ENCODE data around the gene WDR59. TPM values are rescaled to one million over a fixed set of nuclear protein-coding genes. Genes with fewer than 3 reads are reported as not detected.

Gene WDR59
- total and polyA plus RNA-seq, 2 of the 4 experiments (the other 2 are of a cell fraction): 29.4 to 44.6 TPM

- no peak for TF ChIP-seq CTCF (conservative IDR thresholded peaks at IDR 0.05; ENCODE audit: low read depth, low read length)
Observed at GRCh38 chr16:74942977-74943918, 41.7 kb downstream of the WDR59 start (continued).

GRCh38 chr16:74942566-74942965 lies 42.4 kb downstream of the WDR59 start:
- no peak overlapping the region for H3K56ac ChIP-seq (ENCODE audit: extremely low read depth, insufficient read depth, low read length)
- H3K9ac ChIP-seq (ENCODE audit: low read depth, low read length): no peak overlapping the region
- no peak overlapping the region for H2AK9ac ChIP-seq (replicated peaks; ENCODE audit: low read depth, low read length, poor library complexity)
- H2BK15ac ChIP-seq (ENCODE audit: low read depth, low read length): no peak overlapping the region
- H3K18ac ChIP-seq (ENCODE audit: low read depth, low read length): no peak overlapping the region
- H3K27me3 ChIP-seq (ENCODE audit: control insufficient read depth, insufficient read depth, low read length): no peaks in the 10 kb centered on the region
- H3K9me1 ChIP-seq (ENCODE audit: insufficient read depth, low read length): peaks cover 13% of the 10 kb centered on the region
- no peak overlapping the region for H3K4me3 ChIP-seq (ENCODE audit: insufficient read depth, low read depth, low read length)
- no peaks in the 10 kb centered on the region for H3K4me1 ChIP-seq (ENCODE audit: control insufficient read depth, insufficient read depth, low read length)
- DNase-seq (no peak), ATAC-seq (ENCODE audit: low read depth) (no peak)
- H4K91ac ChIP-seq (ENCODE audit: insufficient read depth, low read depth, low read length): no peak overlapping the region
- intact Hi-C loops (cut with micrococcal nuclease) (no loop called here), in situ Hi-C loops (cut with MboI; ENCODE audit: low sequenced_read_pairs) (no loop called here), dilution Hi-C loops (cut with HindIII; ENCODE audit: low sequenced_read_pairs, unreplicated experiment) (no loop called here)
- peaks cover 4% of the 10 kb centered on the region for H4K20me1 ChIP-seq (ENCODE audit: insufficient read depth, low read length)
- peaks cover 32% of the 10 kb centered on the region for H3K36me3 ChIP-seq (ENCODE audit: control insufficient read depth, insufficient read depth, low read length)
- H2AK5ac ChIP-seq (ENCODE audit: low read depth, low read length): no peak overlapping the region
- no TSS peak for BruUV-seq (replicated peaks)
- no peak overlapping the region for H2BK5ac ChIP-seq (ENCODE audit: low read depth, low read length, poor library complexity, severe bottlenecking)
- ChIA-PET POLR2A (ENCODE audit: unreplicated experiment) (interaction anchor here (0.6 kb wide), 1 partner anchor 46 kb away, joined by 5 read pairs; no protein-coding TSS in a partner anchor), CTCF (interaction anchor here (0.7 kb wide), 1 partner anchor 105 kb away, joined by 3 read pairs; no protein-coding TSS in a partner anchor)
- H2BK20ac ChIP-seq (ENCODE audit: low read depth, low read length): no peak overlapping the region
- H3K9me3 ChIP-seq (ENCODE audit: control insufficient read depth, insufficient read depth, low read length): no peaks in the 10 kb centered on the region
- no CpG with 5 or more reads among the region's 8 CpGs for WGBS, 2 experiments (ENCODE audit: extremely low coverage in 2 of 2, insufficient read length in 1 of 2)
- H2AFZ ChIP-seq (replicated peaks; ENCODE audit: low read length, poor library complexity): no peak overlapping the region
- H4K5ac ChIP-seq (ENCODE audit: low read depth, low read length): no peak overlapping the region
- no peaks in the 10 kb centered on the region for H3K79me1 ChIP-seq (ENCODE audit: low read depth in 1 of 2, low read length in 2 of 2)
- H3K23ac ChIP-seq (ENCODE audit: low read depth, low read length): no peak overlapping the region
- H4K8ac ChIP-seq (ENCODE audit: low read depth in 2 of 2, low read length in 2 of 2): no peak overlapping the region
- H2BK120ac ChIP-seq (ENCODE audit: low read depth, low read length): no peak overlapping the region
- H3K27ac ChIP-seq (ENCODE audit: insufficient read depth, low read length): no peak overlapping the region
- H3K4me2 ChIP-seq (ENCODE audit: low read depth, low read length): no peak overlapping the region
- no peak overlapping the region for H3K4ac ChIP-seq (ENCODE audit: low read depth, low read length)
- H3K14ac ChIP-seq (replicated peaks; ENCODE audit: low read depth, low read length): no peak overlapping the region
- TF ChIP-seq MXI1 (IDR thresholded peaks at IDR 0.05; ENCODE audit: borderline replicate concordance, low read depth, low read length) (no peak), FOS (IDR thresholded peaks at IDR 0.05; ENCODE audit: low read depth, low read length) (no peak), USF2 (IDR thresholded peaks at IDR 0.05; ENCODE audit: low read depth, low read length) (no peak), NFE2L2 (IDR thresholded peaks at IDR 0.05; ENCODE audit: low read depth, low read length) (no peak), MAZ (IDR thresholded peaks at IDR 0.05; ENCODE audit: borderline replicate concordance, low read depth, low read length) (no peak), BHLHE40 (IDR thresholded peaks at IDR 0.05; ENCODE audit: low read depth, low read length) (no peak), POLR2A (IDR thresholded peaks at IDR 0.05; ENCODE audit: low read depth, low read length) (no peak), SMC3 (IDR thresholded peaks at IDR 0.05; ENCODE audit: low read depth, low read length) (no peak), RAD21 (IDR thresholded peaks at IDR 0.05; ENCODE audit: low read length) (no peak), RFX5 (IDR thresholded peaks at IDR 0.05; ENCODE audit: low read depth, low read length) (no peak), CTCF (conservative IDR thresholded peaks at IDR 0.05; ENCODE audit: low read depth, low read length) (no peak)

Data from IMR-90 (cell line).